PC-3 (cell line): Measurements from ENCODE around the gene B4GALNT3.

Experiments
- CTCF ChIP-seq: fragments of 300-600 bp; sonication (generic); conservative IDR thresholded peaks from 2 replicates; pipeline ENCODE4 v1.5.1; 2017; ENCODE audit warnings: antibody characterized with exemption, low read depth, mild to moderate bottlenecking, low read length
- EZH2phosphoT487 ChIP-seq: fragments of 300-600 bp; sonication (generic); IDR thresholded peaks from 2 replicates; pipeline ENCODE4 v1.6.1; 2018; ENCODE audit warnings: mild to moderate bottlenecking, antibody characterized with exemption, low read length, borderline replicate concordance

GRCh38 chr12:608413-608812, 148.7 kb downstream of the B4GALNT3 start:
- TF ChIP-seq CTCF, result no peak
- no peak for TF ChIP-seq EZH2phosphoT487
